HL-60/S4 (cell line): ENCODE measurements around the gene EMC8.

ENCODE experiments used
- in situ Hi-C: fragments of 300-500 bp; cut with MboI; formaldehyde crosslinking; loops from 2 replicates; pipeline ENCODE4 v1.14.3; 2022; ENCODE audit warnings: low sequenced_read_pairs

The EMC8 gene

GRCh38 chr16:85735946-85736345 is 63.4 kb downstream of the EMC8 start:
- in situ Hi-C loops, result no loop called here

- in situ Hi-C loops, result no loop called here
Measured at GRCh38 chr16:85735225-85735635, 64.1 kb downstream of the EMC8 start.

GRCh38 chr16:85734311-85735017 is 64.9 kb downstream of the EMC8 start:
- in situ Hi-C loops, result no loop called here

GRCh38 chr16:85733839-85734170 is 65.5 kb downstream of the EMC8 start:
- in situ Hi-C loops, result no loop called here

GRCh38 chr16:85733155-85733838 is 66.0 kb downstream of the EMC8 start:
- in situ Hi-C loops, result no loop called here

GRCh38 chr16:85731179-85731578 is 68.2 kb downstream of the EMC8 start:
- in situ Hi-C loops, result no loop called here

GRCh38 chr16:85730186-85730465 is 69.2 kb downstream of the EMC8 start:
- in situ Hi-C loops, result no loop called here

GRCh38 chr16:85729452-85730185 is 69.7 kb downstream of the EMC8 start:
- in situ Hi-C loops, result no loop called here

- in situ Hi-C loops, result no loop called here
Measured at GRCh38 chr16:85728879-85729278, 70.5 kb downstream of the EMC8 start.
